SK-N-MC (cell line): ENCODE measurements around the gene RPN1.

ENCODE experiments used
- EZH2 ChIP-seq: fragments of 200-600 bp; sonication (generic); IDR thresholded peaks from one replicate; pipeline ENCODE4 v1.6.1; 2017; ENCODE audit warnings: antibody characterized with exemption
- FOXP2 ChIP-seq: optimal IDR thresholded peaks from 2 replicates; pipeline ENCODE3; 2011; ENCODE audit warnings: mild to moderate bottlenecking, moderate library complexity; ENCODE audit not compliant: insufficient read depth; ENCODE audit errors: extremely low read length, control extremely low read depth
- POLR2AphosphoS5 ChIP-seq: IDR thresholded peaks from 2 replicates; pipeline ENCODE4 v1.6.1; 2012; ENCODE audit warnings: mild to moderate bottlenecking, low read depth, low read length, borderline replicate concordance

- TF ChIP-seq EZH2 (no peak), POLR2AphosphoS5 (no peak), FOXP2 (no peak)
Observed at GRCh38 chr3:128603313-128603712, 47.3 kb downstream of the RPN1 start.
